ENCODE results near the gene PSMD5.

DNA sequence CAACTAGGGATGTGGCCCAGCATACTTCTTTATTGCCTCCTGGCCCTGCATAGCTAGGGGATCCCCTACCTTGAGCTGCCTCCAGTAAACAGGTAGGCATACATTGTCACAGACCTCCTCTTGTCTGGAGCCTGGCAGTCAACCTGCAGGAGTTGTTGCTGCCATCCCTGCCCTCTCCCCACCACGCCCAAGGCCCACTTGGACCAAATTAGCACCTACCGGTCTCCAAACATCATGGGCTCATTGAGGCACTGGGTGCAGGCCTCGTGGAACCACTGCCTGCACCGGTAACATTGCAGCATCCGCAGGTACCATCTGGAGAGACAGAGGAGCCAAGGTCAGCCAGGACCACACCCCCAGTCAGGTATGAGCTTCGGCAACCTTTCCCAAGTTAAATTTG is 23.9 kb upstream of the PSMD5 start:
- TF ChIP-seq EZH2 (IDR thresholded peaks at IDR 0.05; ENCODE audit: low read length), result no peak
- TF ChIP-seq, protein P1, sequence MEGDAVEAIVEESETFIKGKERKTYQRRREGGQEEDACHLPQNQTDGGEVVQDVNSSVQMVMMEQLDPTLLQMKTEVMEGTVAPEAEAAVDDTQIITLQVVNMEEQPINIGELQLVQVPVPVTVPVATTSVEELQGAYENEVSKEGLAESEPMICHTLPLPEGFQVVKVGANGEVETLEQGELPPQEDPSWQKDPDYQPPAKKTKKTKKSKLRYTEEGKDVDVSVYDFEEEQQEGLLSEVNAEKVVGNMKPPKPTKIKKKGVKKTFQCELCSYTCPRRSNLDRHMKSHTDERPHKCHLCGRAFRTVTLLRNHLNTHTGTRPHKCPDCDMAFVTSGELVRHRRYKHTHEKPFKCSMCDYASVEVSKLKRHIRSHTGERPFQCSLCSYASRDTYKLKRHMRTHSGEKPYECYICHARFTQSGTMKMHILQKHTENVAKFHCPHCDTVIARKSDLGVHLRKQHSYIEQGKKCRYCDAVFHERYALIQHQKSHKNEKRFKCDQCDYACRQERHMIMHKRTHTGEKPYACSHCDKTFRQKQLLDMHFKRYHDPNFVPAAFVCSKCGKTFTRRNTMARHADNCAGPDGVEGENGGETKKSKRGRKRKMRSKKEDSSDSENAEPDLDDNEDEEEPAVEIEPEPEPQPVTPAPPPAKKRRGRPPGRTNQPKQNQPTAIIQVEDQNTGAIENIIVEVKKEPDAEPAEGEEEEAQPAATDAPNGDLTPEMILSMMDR (optimal IDR thresholded peaks at IDR 0.05 in 1 of 3, IDR thresholded peaks at IDR 0.05 in 1 of 3, conservative IDR thresholded peaks at IDR 0.05 in 1 of 3; ENCODE audit: extremely low read depth in 1 of 3, insufficient read depth in 2 of 3, low read length in 3 of 3), result no peak
